ENCODE measurements around the gene RBM17. TPM values are rescaled to one million over a fixed set of nuclear protein-coding genes. Genes with fewer than 3 reads are reported as not detected.
"Not testable (repeated sequence)": the region's sequence is repeated elsewhere in the genome, so short reads cannot be mapped to it uniquely, and the experiment has no call there.

Gene RBM17
- total RNA-seq, 2 experiments from 2014 or later = 164 to 177 TPM

DNA sequence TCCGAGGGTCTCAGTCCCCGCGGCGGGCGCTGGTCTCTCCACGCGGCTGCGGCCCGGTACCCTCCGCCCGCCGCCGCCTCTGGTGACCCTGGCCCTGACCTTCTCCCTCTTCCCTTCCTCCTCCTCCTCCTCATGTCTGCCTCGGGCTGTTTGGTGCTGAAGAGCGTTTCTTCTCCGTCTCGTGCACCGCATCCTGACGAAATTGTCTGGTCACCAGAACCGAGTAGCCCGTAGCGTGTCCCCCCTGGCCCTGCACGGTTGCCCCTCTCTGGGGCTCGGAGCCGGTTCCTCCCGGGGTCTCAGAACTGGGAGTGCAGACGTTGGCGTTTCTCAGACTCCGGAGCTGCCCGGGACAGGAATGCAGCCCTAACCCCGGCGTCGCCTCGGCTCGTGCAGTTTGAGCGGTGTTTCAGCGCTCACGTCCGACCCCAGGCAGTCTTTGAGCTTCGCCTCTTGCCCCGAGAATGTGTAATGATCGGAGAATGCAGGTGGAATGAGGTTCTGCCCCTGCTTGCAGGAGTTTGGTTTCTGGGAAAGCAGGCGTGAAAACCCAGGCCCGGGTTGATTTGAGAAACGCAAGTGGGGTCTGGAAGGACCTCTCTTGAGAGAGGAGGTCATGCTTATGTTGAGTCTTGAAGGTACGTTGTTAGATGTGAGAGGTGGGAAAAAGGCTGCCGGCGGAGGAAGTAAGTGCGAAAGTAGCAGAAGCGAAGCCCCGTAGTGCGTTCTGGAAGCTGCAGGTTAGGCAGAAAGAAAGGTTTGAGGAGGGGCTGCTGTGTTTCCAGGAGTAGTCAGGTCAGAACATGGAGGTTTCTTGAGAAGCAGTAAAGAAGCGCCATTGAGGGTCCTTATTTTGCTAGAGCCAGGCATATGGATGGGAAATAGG lies 743 bp downstream of the RBM17 start:
- Mint-ChIP-seq H3K4me3 (peak overlapping the region; percentile 96), H3K4me1 (peaks cover 76% of the 10 kb centered on the region), H3K27ac (peak overlapping the region; percentile 57), H3K9me3 (no peaks in the 10 kb centered on the region), H3K36me3 (ENCODE audit: low read depth) (peaks cover 14% of the 10 kb centered on the region), H3K27me3 (no peaks in the 10 kb centered on the region)
- POLR2A ChIA-PET = interaction anchor here (0.8 kb wide), 1 partner anchor 29 kb away, joined by 3 read pairs; no protein-coding TSS in a partner anchor
- peak; percentile 35 for DNase-seq
- CTCF ChIA-PET = interaction anchor here (0.6 to 1.8 kb wide), 12 partner anchors 10 to 316 kb away, joined by 3 to 8 read pairs (median 4); partner anchors contain the start of gene PFKFB3

DNA sequence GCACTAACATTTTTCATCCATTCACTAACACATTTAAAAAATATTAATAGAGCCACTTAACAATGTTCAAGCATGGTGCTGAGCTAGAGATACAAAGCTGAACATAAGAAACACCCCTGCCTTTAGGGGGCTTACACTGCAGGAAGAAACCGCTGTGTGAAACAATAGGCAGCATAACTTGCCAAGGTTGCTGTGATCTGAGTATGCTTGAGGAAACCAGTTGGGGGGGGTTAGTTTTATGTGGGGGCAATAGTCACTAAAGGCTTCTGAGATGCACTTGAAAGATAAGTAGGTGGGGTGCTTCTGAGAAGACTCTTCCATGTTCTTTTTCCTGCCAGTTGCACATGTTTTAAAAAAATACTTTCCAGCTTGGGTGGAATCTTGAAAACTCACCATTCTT lies 2.8 kb downstream of the RBM17 start:
- Mint-ChIP-seq H3K27ac (peak overlapping the region; percentile 72), H3K4me3 (peak overlapping the region; percentile 54), H3K27me3 (no peaks in the 10 kb centered on the region), H3K9me3 (no peaks in the 10 kb centered on the region), H3K4me1 (peaks cover 76% of the 10 kb centered on the region), H3K36me3 (ENCODE audit: low read depth) (peaks cover 17% of the 10 kb centered on the region)
- ChIA-PET POLR2A (no interaction called here), CTCF (interaction anchor here (0.7 to 1.6 kb wide), 4 partner anchors 17 to 253 kb away, joined by 3 to 5 read pairs (median 5); partner anchors contain the start of gene IL2RA)
- DNase-seq = no peak

DNA sequence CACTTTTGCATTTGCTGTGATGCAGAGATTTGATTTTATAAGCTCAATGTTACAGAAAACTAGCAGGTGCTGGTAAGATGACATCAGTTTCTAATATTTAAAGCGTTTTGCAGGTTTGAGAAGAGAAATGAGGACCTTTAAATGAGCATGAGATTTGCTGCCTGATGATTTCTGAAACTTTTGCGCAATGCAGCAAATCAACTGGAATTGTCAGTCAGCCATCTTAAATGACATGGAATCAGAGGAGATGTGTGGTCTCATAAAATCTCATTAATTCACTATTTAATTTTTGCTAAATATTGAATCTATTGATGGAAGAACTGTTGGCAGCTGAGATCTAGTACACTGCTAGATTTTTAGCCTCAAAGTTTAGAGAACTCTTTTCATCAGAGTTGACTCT lies 3.9 kb downstream of the RBM17 start:
- no peak overlapping the region for H3K4me3 Mint-ChIP-seq
- H3K9me3 Mint-ChIP-seq = no peaks in the 10 kb centered on the region
- peaks cover 73% of the 10 kb centered on the region for H3K4me1 Mint-ChIP-seq
- ChIA-PET POLR2A (no interaction called here), CTCF (interaction anchor here (0.6 kb wide), 1 partner anchor 65 kb away, joined by 3 read pairs; no protein-coding TSS in a partner anchor)
- no peak overlapping the region for H3K27ac Mint-ChIP-seq
- DNase-seq = no peak
- H3K36me3 Mint-ChIP-seq (ENCODE audit: low read depth) = peaks cover 25% of the 10 kb centered on the region
- no peaks in the 10 kb centered on the region for H3K27me3 Mint-ChIP-seq

DNA sequence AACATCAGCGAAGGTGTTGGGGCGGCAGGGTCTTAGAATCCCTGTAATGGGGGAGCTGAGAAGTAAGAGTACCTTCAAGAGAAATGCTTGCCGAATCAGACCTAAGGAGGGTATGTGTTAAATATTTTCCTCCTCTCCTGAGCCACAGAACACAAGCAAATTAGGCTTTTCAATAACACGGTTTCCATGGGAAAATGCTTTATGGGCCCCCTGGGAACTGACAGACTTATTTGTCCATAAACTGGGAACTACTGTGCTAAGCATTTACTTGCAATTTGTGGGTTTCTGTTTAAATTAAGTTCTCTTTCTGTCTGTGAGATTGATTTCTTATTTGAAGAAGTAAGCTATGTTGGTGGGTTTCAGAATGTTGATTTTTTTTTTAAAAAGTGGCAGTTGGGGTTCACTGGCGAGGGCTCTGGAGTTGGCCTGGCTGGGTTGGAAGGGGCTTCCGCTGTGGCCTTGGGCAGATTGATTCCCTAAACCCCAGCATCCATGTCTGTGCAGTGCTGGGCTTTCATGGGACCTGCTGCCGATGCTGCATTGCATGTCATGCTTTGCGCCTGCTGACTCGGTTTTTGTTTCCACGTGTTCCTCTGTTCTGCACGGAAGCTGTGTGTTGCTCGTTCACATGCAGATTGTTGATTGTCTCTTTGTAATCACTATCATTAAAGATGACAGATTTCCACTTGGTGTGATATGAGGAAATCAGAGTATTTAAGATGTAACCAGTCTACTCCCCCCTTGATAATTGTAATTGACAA lies 7.2 kb downstream of the RBM17 start:
- H3K9me3 Mint-ChIP-seq = no peaks in the 10 kb centered on the region
- no peak overlapping the region for H3K4me3 Mint-ChIP-seq
- H3K27ac Mint-ChIP-seq = peak overlapping the region; percentile 19
- peaks cover 70% of the 10 kb centered on the region for H3K4me1 Mint-ChIP-seq
- ChIA-PET POLR2A (no interaction called here), CTCF (interaction anchor here (0.6 to 1.6 kb wide), 4 partner anchors 9 to 310 kb away, joined by 3 to 5 read pairs (median 4); no protein-coding TSS in a partner anchor)
- DNase-seq = no peak
- peaks cover 38% of the 10 kb centered on the region for H3K36me3 Mint-ChIP-seq (ENCODE audit: low read depth)
- no peaks in the 10 kb centered on the region for H3K27me3 Mint-ChIP-seq

DNA sequence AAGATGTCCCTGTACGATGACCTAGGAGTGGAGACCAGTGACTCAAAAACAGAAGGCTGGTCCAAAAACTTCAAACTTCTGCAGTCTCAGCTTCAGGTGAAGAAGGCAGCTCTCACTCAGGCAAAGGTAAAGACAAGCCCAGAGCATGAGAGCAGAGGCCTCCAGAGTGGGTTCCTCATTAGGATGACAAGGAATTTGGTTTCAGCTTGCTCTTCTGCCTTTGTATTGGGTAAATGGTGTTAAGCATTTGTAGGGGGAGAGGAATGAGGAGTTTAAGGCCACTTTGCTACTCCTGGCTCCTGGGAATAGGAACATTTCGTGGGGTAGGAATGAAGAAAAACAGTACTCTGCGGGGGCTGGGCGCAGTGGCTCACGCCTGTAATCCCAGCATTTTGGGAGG lies 8.2 kb downstream of the RBM17 start:
- no peaks in the 10 kb centered on the region for H3K27me3 Mint-ChIP-seq
- ChIA-PET POLR2A (no interaction called here), CTCF (interaction anchor here (1.5 kb wide), 1 partner anchor 10 kb away, joined by 5 read pairs; no protein-coding TSS in a partner anchor)
- peaks cover 42% of the 10 kb centered on the region for H3K36me3 Mint-ChIP-seq (ENCODE audit: low read depth)
- H3K27ac Mint-ChIP-seq = no peak overlapping the region
- DNase-seq = no peak
- H3K9me3 Mint-ChIP-seq = no peaks in the 10 kb centered on the region
- peaks cover 59% of the 10 kb centered on the region for H3K4me1 Mint-ChIP-seq
- no peak overlapping the region for H3K4me3 Mint-ChIP-seq

DNA sequence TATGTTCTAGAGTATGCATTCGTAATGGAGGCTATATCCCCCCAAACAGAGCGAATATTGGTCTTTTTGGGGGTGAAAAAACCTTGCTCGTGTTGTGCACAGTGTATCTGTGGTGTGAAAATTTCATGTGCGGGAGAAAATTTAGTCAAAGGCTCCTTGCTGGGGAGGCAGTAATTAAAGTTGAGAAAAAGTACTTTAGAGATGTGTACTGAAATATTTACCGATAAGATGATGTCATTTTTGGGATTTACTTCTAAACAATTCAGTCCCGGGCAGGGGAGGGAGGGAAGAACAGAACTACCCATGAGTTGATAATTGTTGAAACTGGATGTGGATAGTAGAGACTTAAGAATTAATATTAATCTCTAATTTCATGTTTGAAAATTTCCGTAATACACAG lies 9.3 kb downstream of the RBM17 start:
- Mint-ChIP-seq H3K9me3 (no peaks in the 10 kb centered on the region), H3K4me1 (peaks cover 51% of the 10 kb centered on the region), H3K27ac (no peak overlapping the region), H3K27me3 (no peaks in the 10 kb centered on the region), H3K4me3 (no peak overlapping the region), H3K36me3 (ENCODE audit: low read depth) (peaks cover 42% of the 10 kb centered on the region)
- ChIA-PET CTCF (interaction anchor here (1.6 kb wide), 1 partner anchor 104 kb away, joined by 7 read pairs; the partner anchor contains the start of gene PFKFB3), POLR2A (no interaction called here)
- no peak for DNase-seq

DNA sequence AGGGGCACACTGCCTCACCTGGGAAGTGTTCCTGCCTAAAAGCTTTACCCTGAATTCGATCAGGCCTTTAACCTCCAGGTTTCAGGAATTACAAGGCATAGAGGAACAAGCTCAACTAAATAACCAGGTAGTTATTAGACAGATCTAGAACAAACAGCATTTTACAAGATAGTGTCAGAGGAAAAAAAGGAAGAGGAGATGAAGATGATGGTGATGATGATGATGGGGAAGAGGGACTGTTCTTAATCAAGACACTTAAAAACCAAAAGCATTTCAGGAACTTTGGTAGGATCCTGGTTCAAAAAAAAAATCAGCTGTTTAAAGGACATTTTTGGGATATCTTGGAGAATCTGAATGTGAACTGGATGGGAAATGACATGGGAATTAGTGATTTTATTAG lies 11.5 kb downstream of the RBM17 start:
- Mint-ChIP-seq H3K27me3 (no peaks in the 10 kb centered on the region), H3K27ac (peak overlapping the region; percentile 4), H3K36me3 (ENCODE audit: low read depth) (peaks cover 46% of the 10 kb centered on the region), H3K4me3 (no peak overlapping the region), H3K9me3 (no peaks in the 10 kb centered on the region), H3K4me1 (peaks cover 42% of the 10 kb centered on the region)
- DNase-seq = no peak
- CTCF ChIA-PET = interaction anchor here (1.4 to 1.8 kb wide), 2 partner anchors 10 to 14 kb away, joined by 6 to 8 read pairs; no protein-coding TSS in a partner anchor
- POLR2A ChIA-PET = no interaction called here

DNA sequence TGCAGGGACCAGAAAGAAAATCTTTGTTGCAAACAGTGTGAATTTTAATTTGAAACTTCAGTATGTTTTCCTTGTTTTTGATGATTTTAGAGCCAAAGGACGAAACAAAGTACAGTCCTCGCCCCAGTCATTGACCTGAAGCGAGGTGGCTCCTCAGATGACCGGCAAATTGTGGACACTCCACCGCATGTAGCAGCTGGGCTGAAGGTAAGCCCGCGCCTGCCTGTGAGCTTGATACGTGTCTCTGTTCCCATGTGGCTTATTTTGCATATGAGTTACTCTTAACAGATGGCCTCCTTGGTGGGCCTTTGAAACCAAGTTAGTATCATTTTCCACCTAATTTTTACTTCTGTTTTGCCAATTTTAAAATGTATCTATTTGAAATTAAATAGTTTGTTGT lies 12.3 kb downstream of the RBM17 start:
- no peak for DNase-seq
- CTCF ChIA-PET = no interaction called here
- POLR2A ChIA-PET = no interaction called here
- Mint-ChIP-seq H3K36me3 (ENCODE audit: low read depth) (peaks cover 50% of the 10 kb centered on the region), H3K27me3 (no peaks in the 10 kb centered on the region), H3K27ac (no peak overlapping the region), H3K4me3 (no peak overlapping the region), H3K4me1 (peaks cover 35% of the 10 kb centered on the region), H3K9me3 (no peaks in the 10 kb centered on the region)

DNA sequence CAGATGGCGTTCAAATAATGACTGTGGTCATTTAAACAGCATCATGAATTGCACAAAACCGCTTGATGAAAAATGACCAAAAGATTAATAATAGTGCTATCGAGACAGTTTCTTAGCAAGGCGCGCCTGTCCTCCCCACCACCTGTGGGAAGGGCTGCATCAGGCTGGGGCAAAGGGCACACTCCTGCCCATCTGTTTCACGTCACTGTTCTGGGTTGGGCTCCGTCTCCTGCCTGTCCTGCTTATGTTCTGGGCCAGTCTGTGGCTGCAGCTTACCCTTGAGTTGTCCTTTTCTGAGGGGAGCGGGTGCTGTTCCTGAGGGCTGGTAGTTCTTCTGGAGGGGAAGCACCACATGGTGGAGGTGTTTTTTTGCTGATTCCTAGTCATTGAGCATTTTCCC lies 13.3 kb downstream of the RBM17 start:
- Mint-ChIP-seq H3K9me3 (no peaks in the 10 kb centered on the region), H3K4me3 (no peak overlapping the region), H3K27ac (no peak overlapping the region), H3K4me1 (peaks cover 33% of the 10 kb centered on the region), H3K27me3 (no peaks in the 10 kb centered on the region), H3K36me3 (ENCODE audit: low read depth) (peaks cover 54% of the 10 kb centered on the region)
- ChIA-PET CTCF (no interaction called here), POLR2A (no interaction called here)
- DNase-seq = no peak

DNA sequence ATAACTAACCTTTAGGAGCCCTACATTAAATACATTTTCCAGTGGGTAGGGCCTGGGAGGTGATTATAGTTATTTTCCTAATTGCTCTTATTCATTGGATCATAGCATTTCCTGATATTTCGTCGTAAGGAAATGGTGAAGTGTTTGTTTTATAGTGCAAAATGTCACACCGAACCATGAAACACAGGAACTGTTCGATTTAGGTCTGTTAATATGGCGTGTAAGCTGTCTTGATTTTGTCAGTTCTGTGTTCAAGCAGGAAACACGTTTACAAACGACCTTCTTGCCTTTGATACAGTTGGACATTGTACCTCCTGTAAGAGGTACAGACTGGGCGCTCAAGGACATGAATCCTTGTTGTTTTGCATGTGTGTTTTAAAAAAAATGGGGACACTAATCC lies 14.8 kb downstream of the RBM17 start:
- ChIA-PET POLR2A (no interaction called here), CTCF (no interaction called here)
- H3K4me1 Mint-ChIP-seq = peaks cover 29% of the 10 kb centered on the region
- H3K36me3 Mint-ChIP-seq (ENCODE audit: low read depth) = peaks cover 50% of the 10 kb centered on the region
- DNase-seq = no peak
- no peak overlapping the region for H3K27ac Mint-ChIP-seq
- H3K9me3 Mint-ChIP-seq = no peaks in the 10 kb centered on the region
- H3K27me3 Mint-ChIP-seq = no peaks in the 10 kb centered on the region
- H3K4me3 Mint-ChIP-seq = no peak overlapping the region

DNA sequence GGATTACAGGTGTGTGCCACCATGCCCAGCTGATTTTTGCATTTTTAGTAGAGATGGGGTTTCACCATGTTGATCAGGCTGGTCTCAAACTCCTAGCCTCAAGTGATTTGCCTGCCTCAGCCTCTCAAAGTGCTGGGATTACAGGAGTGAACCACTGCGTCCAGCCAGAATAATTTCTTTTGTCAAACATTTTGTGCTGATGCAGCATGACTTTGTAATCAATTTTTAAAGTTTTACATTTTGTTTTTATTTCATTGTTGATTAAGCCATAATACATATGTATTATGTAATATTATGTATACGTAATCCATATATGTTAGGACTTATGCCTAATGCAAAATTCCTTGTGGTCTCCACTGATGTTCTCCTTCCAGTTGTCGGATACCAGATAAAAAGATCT lies 18.8 kb downstream of the RBM17 start:
- H3K27me3 Mint-ChIP-seq, DNase-seq, H3K4me3 Mint-ChIP-seq, H3K27ac Mint-ChIP-seq, POLR2A ChIA-PET, H3K9me3 Mint-ChIP-seq: not testable (repeated sequence)
- Mint-ChIP-seq H3K4me1 (peaks cover 42% of the 10 kb centered on the region), H3K36me3 (ENCODE audit: low read depth) (peaks cover 59% of the 10 kb centered on the region)
- CTCF ChIA-PET = interaction anchor here (1.0 to 1.7 kb wide), 2 partner anchors 29 to 294 kb away, joined by 3 to 9 read pairs; no protein-coding TSS in a partner anchor

DNA sequence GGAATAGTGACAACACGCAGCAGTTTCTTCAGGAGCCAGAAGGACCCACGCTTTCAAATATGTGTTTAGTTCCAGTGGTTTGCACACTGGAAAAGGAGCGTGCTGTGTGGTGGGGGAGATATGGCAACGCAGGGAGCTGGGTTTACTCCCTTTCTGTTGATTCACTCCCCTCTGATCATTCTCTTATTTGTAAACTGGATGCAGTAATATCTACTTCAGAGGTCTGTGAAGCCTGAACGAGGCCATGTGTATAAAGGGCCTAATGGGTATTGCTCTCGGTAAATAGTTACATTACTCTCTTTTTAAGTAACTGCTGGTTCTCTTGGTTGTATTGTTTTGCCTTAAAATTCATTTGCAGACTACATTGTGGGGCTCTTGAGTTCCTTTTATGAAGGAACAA lies 19.2 kb downstream of the RBM17 start:
- no peak overlapping the region for H3K4me3 Mint-ChIP-seq
- H3K36me3 Mint-ChIP-seq (ENCODE audit: low read depth) = peaks cover 63% of the 10 kb centered on the region
- no peaks in the 10 kb centered on the region for H3K9me3 Mint-ChIP-seq
- no peak overlapping the region for H3K27ac Mint-ChIP-seq
- POLR2A ChIA-PET = no interaction called here
- H3K27me3 Mint-ChIP-seq = no peaks in the 10 kb centered on the region
- CTCF ChIA-PET = interaction anchor here (0.6 to 1.7 kb wide), 3 partner anchors 17 to 294 kb away, joined by 3 to 9 read pairs (median 5); no protein-coding TSS in a partner anchor
- no peak for DNase-seq
- H3K4me1 Mint-ChIP-seq = peaks cover 43% of the 10 kb centered on the region

Measured in activated CD4-positive, alpha-beta T cell treated with anti-CD3 and anti-CD28 coated beads, Interleukin-2, amount 10 ng/mL, durations not matched to agents 7 days and 5 days (primary cell).